Breast epithelium (tissue), 3 donors: ENCODE data around the gene ECE1.

ENCODE experiments used
- CTCF ChIP-seq, 3 donors: fragments of 450-650 bp; IDR thresholded peaks; one replicate each; pipeline ENCODE4 v1.5.1; 2016 to 2017; ENCODE audit warnings: antibody characterized with exemption in 3 of 3, mild to moderate bottlenecking in 3 of 3, moderate library complexity in 3 of 3
- POLR2A ChIP-seq: fragments of 450-650 bp; IDR thresholded peaks from one replicate; pipeline ENCODE4 v1.6.1; 2016; ENCODE audit warnings: antibody characterized with exemption, mild to moderate bottlenecking, moderate library complexity
- POLR2AphosphoS5 ChIP-seq, 3 donors: sonication (generic); formaldehyde crosslinking; IDR thresholded peaks; one replicate each; pipeline ENCODE4 v1.6.1; 2017; ENCODE audit warnings: antibody characterized with exemption in 3 of 3

DNA sequence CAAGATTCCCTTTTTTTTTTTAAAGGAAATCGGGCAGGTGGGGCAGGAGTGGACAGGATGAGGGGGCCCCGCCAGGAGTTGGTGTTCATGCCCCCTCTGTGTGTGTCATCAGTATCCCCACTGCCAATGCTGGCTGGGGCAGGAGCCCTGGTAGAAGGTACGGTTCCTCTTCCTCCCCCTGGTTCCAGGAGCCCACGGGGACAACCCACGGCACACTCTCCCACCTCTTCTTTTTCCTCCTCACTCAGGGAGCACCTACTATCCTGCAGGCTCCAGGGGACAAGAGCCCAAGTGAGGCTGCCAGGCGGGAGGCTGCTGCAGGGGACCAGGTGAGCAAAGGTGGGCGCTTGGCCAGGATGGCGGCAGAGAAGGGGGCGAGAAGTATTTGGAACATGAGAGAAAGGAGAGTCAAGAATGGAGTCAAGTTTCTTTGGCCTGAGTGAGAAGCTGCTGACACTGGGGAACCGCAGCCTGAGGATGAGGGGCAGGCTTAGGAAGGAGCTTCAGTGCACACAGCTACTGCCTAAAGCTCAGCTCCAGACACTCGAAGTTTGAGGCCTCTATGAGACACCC is 26.5 kb downstream of the ECE1 start:
- TF ChIP-seq CTCF (IDR thresholded peaks at IDR 0.05) (no peak), POLR2A (no peak), POLR2AphosphoS5 (IDR thresholded peaks at IDR 0.05) (no peak)
